HFFc6 (cell line): ENCODE data around the gene MAP2K2. TPM values are rescaled to one million over a fixed set of nuclear protein-coding genes. Genes with fewer than 3 reads are reported as not detected.

Experiments
- DNase-seq: peaks from one replicate; pipeline ENCODE4 v3.0.0-alpha.2; 2018
- H3K27ac Mint-ChIP-seq: 2 replicates; pipeline ENCODE4 v1.8.0; 2020; ENCODE audit warnings: mild to moderate bottlenecking, mixed read lengths
- H3K27me3 Mint-ChIP-seq: 2 replicates; pipeline ENCODE4 v1.8.0; 2021; ENCODE audit warnings: mild to moderate bottlenecking, moderate library complexity, mixed read lengths; ENCODE audit not compliant: insufficient read depth
- H3K36me3 Mint-ChIP-seq: 2 replicates; pipeline ENCODE4 v1.8.0; 2021; ENCODE audit warnings: low read depth, mixed read lengths
- H3K4me1 Mint-ChIP-seq: 2 replicates; pipeline ENCODE4 v1.8.0; 2020; ENCODE audit warnings: low read depth, mixed read lengths
- H3K4me3 Mint-ChIP-seq: 2 replicates; pipeline ENCODE4 v1.8.0; 2020; ENCODE audit warnings: mild to moderate bottlenecking, moderate library complexity, mixed read lengths
- H3K9me3 Mint-ChIP-seq: 2 replicates; pipeline ENCODE4 v1.8.0; 2020; ENCODE audit warnings: mild to moderate bottlenecking, mixed read lengths
- CTCF ChIP-seq: fragments of 200-600 bp; sonication (generic); IDR thresholded peaks from 2 replicates; pipeline ENCODE4 v1.5.0; 2021; ENCODE audit warnings: antibody characterized with exemption, mild to moderate bottlenecking
- total RNA-seq, 6 experiments: library from RNA; stranded (reverse); fragmentation: NEBNext Ultra II Directional; extraction: Animal tissue kit (Norgen Biotek cat#: 25700); gene quantifications; 2 replicates in 1 of 6; 3 replicates in 5 of 6; pipeline ENCODE4 v1.2.3, GENCODE V29; 2021

Gene MAP2K2
- total RNA-seq, 6 experiments from 2014 or later, result 175 to 209 (median 187) TPM

GRCh38 chr19:4060621-4061177, 63.2 kb downstream of the MAP2K2 start:
- peak overlapping the region; percentile 54; the same call in 1 of the 2 replicates for H3K4me3 Mint-ChIP-seq
- no peak for TF ChIP-seq CTCF
- peak overlapping the region; percentile 81 for H3K27ac Mint-ChIP-seq
- H3K4me1 Mint-ChIP-seq, result peaks cover 16% of the 10 kb centered on the region
- no peak for DNase-seq
- peaks cover 14% of the 10 kb centered on the region for H3K36me3 Mint-ChIP-seq
- H3K9me3 Mint-ChIP-seq, result no peaks in the 10 kb centered on the region
- peaks cover 5% of the 10 kb centered on the region for H3K27me3 Mint-ChIP-seq

GRCh38 chr19:4059891-4060620, 63.9 kb downstream of the MAP2K2 start:
- DNase-seq, result no peak
- Mint-ChIP-seq H3K4me1 (peaks cover 16% of the 10 kb centered on the region), H3K4me3 (peak overlapping the region; percentile 54; the same call in 1 of the 2 replicates), H3K27me3 (peaks cover 7% of the 10 kb centered on the region), H3K36me3 (peaks cover 19% of the 10 kb centered on the region), H3K27ac (peak overlapping the region; percentile 81), H3K9me3 (no peaks in the 10 kb centered on the region)
- TF ChIP-seq CTCF, result no peak

DNA sequence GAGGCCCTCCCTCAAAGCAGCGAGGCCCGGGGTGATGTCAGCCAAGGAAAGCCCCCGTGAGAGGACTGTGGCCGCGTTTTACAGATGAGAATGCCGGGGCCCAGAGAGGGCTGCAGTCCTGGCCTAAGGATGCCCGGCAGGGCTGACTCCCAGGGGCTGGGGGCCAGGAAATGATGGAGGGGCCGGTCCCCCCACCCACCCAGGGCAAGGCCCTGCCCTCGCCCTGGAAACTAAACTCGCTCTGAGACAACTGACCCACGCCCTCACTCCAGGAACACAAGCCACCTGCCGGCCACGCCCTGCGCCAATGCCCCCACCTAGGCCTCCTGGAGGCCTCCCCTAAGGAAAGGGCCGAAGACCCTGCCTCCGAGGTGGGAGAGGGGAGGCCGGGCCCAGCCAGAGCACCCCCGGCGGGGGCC, 64.5 kb downstream of the MAP2K2 start:
- Mint-ChIP-seq H3K27me3 (peaks cover 7% of the 10 kb centered on the region), H3K9me3 (no peaks in the 10 kb centered on the region), H3K36me3 (peaks cover 19% of the 10 kb centered on the region), H3K4me1 (peaks cover 16% of the 10 kb centered on the region), H3K27ac (peak overlapping the region; percentile 80), H3K4me3 (peak overlapping the region; percentile 51)
- no peak for TF ChIP-seq CTCF
- no peak for DNase-seq

DNA sequence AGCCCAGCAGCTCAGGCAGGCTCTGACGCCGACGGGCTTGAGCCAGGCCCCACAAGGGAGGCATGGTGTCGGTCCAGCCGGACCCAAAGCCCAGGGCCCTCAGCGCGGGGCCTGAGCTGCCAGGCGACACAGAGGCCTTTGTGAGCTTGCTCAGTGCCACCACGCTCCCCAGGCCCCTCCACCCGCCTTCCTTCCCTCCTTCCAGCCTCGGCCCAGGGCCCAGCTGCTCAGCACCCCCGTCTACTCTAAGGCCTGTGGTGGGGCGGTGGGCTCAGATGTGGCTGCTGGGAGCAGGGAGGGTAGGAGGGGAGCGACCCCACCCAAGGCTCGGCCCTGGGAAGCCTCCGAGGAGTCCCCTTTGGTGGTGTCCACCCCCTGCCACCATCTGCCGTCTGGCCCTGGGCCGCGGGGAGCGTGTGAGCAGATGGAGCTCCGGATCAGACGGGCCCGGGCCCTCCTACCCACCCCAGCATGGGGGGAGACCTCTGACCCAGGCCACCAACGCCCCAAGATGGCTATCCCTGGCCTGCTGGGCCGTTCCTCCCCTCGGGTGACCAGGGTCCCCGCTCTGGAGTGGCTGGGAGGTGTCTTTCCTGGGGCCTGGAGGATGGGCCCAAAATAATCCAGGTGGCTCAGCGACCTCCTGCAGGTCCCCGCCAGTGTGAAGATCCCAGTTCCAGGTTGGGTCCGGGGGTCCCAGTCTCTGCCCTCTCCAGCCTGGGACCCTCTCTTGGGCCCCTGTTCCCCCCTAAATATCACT, 65.0 kb downstream of the MAP2K2 start:
- peaks cover 15% of the 10 kb centered on the region for H3K4me1 Mint-ChIP-seq
- peaks cover 19% of the 10 kb centered on the region for H3K36me3 Mint-ChIP-seq
- H3K4me3 Mint-ChIP-seq, result peak overlapping the region; percentile 51
- peak overlapping the region; percentile 80 for H3K27ac Mint-ChIP-seq
- DNase-seq, result no peak
- H3K9me3 Mint-ChIP-seq, result no peaks in the 10 kb centered on the region
- H3K27me3 Mint-ChIP-seq, result peaks cover 7% of the 10 kb centered on the region
- TF ChIP-seq CTCF, result no peak

- peak; percentile 46 for TF ChIP-seq CTCF
- Mint-ChIP-seq H3K9me3 (peaks cover 6% of the 10 kb centered on the region), H3K36me3 (peaks cover 27% of the 10 kb centered on the region), H3K27me3 (peaks cover 13% of the 10 kb centered on the region), H3K4me3 (peak overlapping the region; percentile 62), H3K27ac (peak overlapping the region; percentile 80), H3K4me1 (peaks cover 19% of the 10 kb centered on the region)
- peak; percentile 91 for DNase-seq
These were observed 65.8 kb downstream of the MAP2K2 start for GRCh38 chr19:4057931-4058692.
